HepG2 (cell line): Measurements from ENCODE around the gene CYTH2. TPM values are rescaled to one million over a fixed set of nuclear protein-coding genes. Genes with fewer than 3 reads are reported as not detected.

Source experiments
- ATAC-seq: fragments of 200-7000 bp; cut with Tn5 transposase; 3 replicates; pipeline ENCODE4 v1.9.1; 2020; ENCODE audit warnings: mild to moderate bottlenecking, moderate library complexity
- BruUV-seq: library from RNA; stranded (reverse); fragments of 400-500 nt; replicated peaks from 2 replicates; lab custom pipeline; 2021; lab: Mats Ljungman, UMichigan
- CTCF ChIA-PET: fragments of 300-600 bp; formaldehyde crosslinking; extraction: SDS; loops from one replicate; lab custom pipeline; 2021; ENCODE audit warnings: low total read pairs, inconsistent platforms, low intra/inter-chr PET ratio; lab: Yijun Ruan, JAX
- POLR2A ChIA-PET: fragments of 350-600 bp; sonication (Branson Sonifier 250); formaldehyde crosslinking; loops from one replicate; lab custom pipeline; 2020; ENCODE audit warnings: antibody characterized with exemption, inconsistent platforms; lab: Yijun Ruan, JAX
- DNase-seq: peaks from one replicate; pipeline ENCODE4 v3.0.0-alpha.2; 2015; ENCODE audit warnings: low spot score
- FAIRE-seq: peaks from 3 replicates; lab custom pipeline; 2011; peaks lifted over from hg19 to GRCh38; lab: Jason Lieb, UNC
- H2AFZ ChIP-seq: one replicate; pipeline ENCODE4 v1.6.1; 2011; ENCODE audit warnings: low read length, inconsistent platforms
- H3K27ac ChIP-seq: fragments of 300-600 bp; 3 replicates; pipeline ENCODE4 v1.8.0; 2011; ENCODE audit warnings: mixed run types, mild to moderate bottlenecking, mixed read lengths, low read length, inconsistent platforms; ENCODE audit not compliant: insufficient read depth; ENCODE audit errors: extremely low read length
- H3K27me3 ChIP-seq, 2 experiments: fragments of 200-600 bp in 1 of 2; 2 replicates in 1 of 2; 3 replicates in 1 of 2; pipeline versions ENCODE4 v1.6.0 to v1.8.0; 2011; ENCODE audit warnings: low read length in 2 of 2, mild to moderate bottlenecking in 2 of 2, moderate library complexity in 2 of 2, inconsistent platforms in 1 of 2; ENCODE audit not compliant: insufficient read depth in 2 of 2, control insufficient read depth in 1 of 2
- H3K36me3 ChIP-seq, 2 experiments: fragments of 200-600 bp in 1 of 2; replicated peaks in 1 of 2; 2 replicates in 1 of 2; 3 replicates in 1 of 2; pipeline versions ENCODE4 v1.5.1 to v1.8.0; 2011; ENCODE audit warnings: low read length in 2 of 2, inconsistent platforms in 1 of 2; ENCODE audit not compliant: insufficient read depth in 2 of 2, control insufficient read depth in 1 of 2
- H3K4me1 ChIP-seq: 2 replicates; pipeline ENCODE4 v1.5.1; 2012; ENCODE audit warnings: low read length, inconsistent platforms; ENCODE audit not compliant: insufficient read depth
- H3K4me2 ChIP-seq: 2 replicates; pipeline ENCODE4 v1.6.0; 2011; ENCODE audit warnings: low read depth, low read length, inconsistent platforms
- H3K4me3 ChIP-seq, 3 experiments: fragments of 200-600 bp in 1 of 3; sonication (generic), shearing (Covaris generic) in 1 of 3; replicated peaks in 1 of 3; 2 replicates each; pipeline ENCODE4 v1.5.1; 2011 to 2016; ENCODE audit warnings: low read length in 3 of 3, inconsistent platforms in 2 of 3, low read depth in 2 of 3, mild to moderate bottlenecking in 2 of 3, control low read depth in 1 of 3, mixed read lengths in 1 of 3; ENCODE audit not compliant: insufficient read depth in 1 of 3
- H3K79me2 ChIP-seq: one replicate; pipeline ENCODE4 v1.6.1; 2011; ENCODE audit warnings: low read length, inconsistent platforms; ENCODE audit not compliant: insufficient read depth
- H3K9ac ChIP-seq: 2 replicates; pipeline ENCODE4 v1.6.0; 2011; ENCODE audit warnings: mild to moderate bottlenecking, low read depth, low read length, inconsistent platforms; ENCODE audit not compliant: insufficient read depth
- H3K9me3 ChIP-seq: 2 replicates; pipeline ENCODE4 v1.5.1; 2012; ENCODE audit warnings: mild to moderate bottlenecking, low read length
- H4K20me1 ChIP-seq: 2 replicates; pipeline ENCODE4 v1.6.0; 2011; ENCODE audit warnings: inconsistent platforms, mild to moderate bottlenecking, low read length, moderate library complexity; ENCODE audit not compliant: insufficient read depth
- CHD4 ChIP-seq: fragments of 200-600 bp; sonication (generic); IDR thresholded peaks from 2 replicates; pipeline ENCODE4 v1.7.0; 2017; ENCODE audit warnings: mild to moderate bottlenecking, low read length, borderline replicate concordance
- EEA1 ChIP-seq: sonication (generic); formaldehyde crosslinking; IDR thresholded peaks from 2 replicates; pipeline ENCODE4 v1.5.1; 2020; ENCODE audit warnings: mild to moderate bottlenecking, missing genetic modification reagents, borderline replicate concordance
- ERF ChIP-seq: IDR thresholded peaks from 2 replicates; pipeline ENCODE4 v1.6.1; 2018; ENCODE audit warnings: missing biosample characterization, missing genetic modification reagents
- HDAC2 ChIP-seq: sonication (generic); formaldehyde crosslinking; IDR thresholded peaks from 2 replicates; pipeline ENCODE4 v1.4.0; 2020; ENCODE audit warnings: missing genetic modification reagents
- KDM6A ChIP-seq: IDR thresholded peaks from 2 replicates; pipeline ENCODE4 v1.6.1; 2016; ENCODE audit warnings: low read depth
- MBNL3 ChIP-seq: fragments of 250-450 bp; sonication (Bioruptor Pico); conservative IDR thresholded peaks from 2 replicates; pipeline ENCODE4 v1.8.0; 2022; ENCODE audit warnings: mild to moderate bottlenecking, inconsistent platforms
- MEF2D ChIP-seq: sonication (generic); formaldehyde crosslinking; IDR thresholded peaks from 2 replicates; pipeline ENCODE4 v1.5.1; 2020; ENCODE audit warnings: mild to moderate bottlenecking, missing genetic modification reagents
- MYC ChIP-seq: sonication (generic); formaldehyde crosslinking; IDR thresholded peaks from 2 replicates; pipeline ENCODE4 v1.9.0; 2021; ENCODE audit warnings: missing genetic modification reagents, borderline replicate concordance
- NR2F1 ChIP-seq, 2 experiments: fragments of 450-650 bp in 1 of 2; formaldehyde crosslinking in 1 of 2; IDR thresholded peaks; 2 replicates each; pipeline versions ENCODE4 v1.5.0 to v1.6.1; 2016 to 2020; ENCODE audit warnings: mild to moderate bottlenecking in 1 of 2, missing compliant biosample characterization in 1 of 2, missing genetic modification reagents in 1 of 2, moderate library complexity in 1 of 2
- PAF1 ChIP-seq: IDR thresholded peaks from 2 replicates; pipeline ENCODE4 v1.6.1; 2016; ENCODE audit warnings: missing genetic modification reagents, missing compliant biosample characterization
- POGZ ChIP-seq: sonication (generic); formaldehyde crosslinking; IDR thresholded peaks from 2 replicates; pipeline ENCODE4 v1.4.0; 2020; ENCODE audit warnings: mild to moderate bottlenecking, missing genetic modification reagents
- TGIF2 ChIP-seq: IDR thresholded peaks from 2 replicates; pipeline ENCODE4 v1.6.1; 2016; ENCODE audit warnings: control low read depth, missing compliant biosample characterization
- ZBTB7B ChIP-seq: sonication (generic); formaldehyde crosslinking; IDR thresholded peaks from 2 replicates; pipeline ENCODE4 v1.4.0; 2020; ENCODE audit warnings: missing genetic modification reagents
- ZNF232 ChIP-seq: sonication (generic); formaldehyde crosslinking; IDR thresholded peaks from 2 replicates; pipeline ENCODE4 v1.4.0; 2020; ENCODE audit warnings: missing genetic modification reagents, borderline replicate concordance
- ZNF335 ChIP-seq: sonication (generic); formaldehyde crosslinking; IDR thresholded peaks from 2 replicates; pipeline ENCODE4 v1.4.0; 2020; ENCODE audit warnings: missing genetic modification reagents
- ZNF382 ChIP-seq: sonication (generic); formaldehyde crosslinking; IDR thresholded peaks from 2 replicates; pipeline ENCODE4 v1.5.0; 2020; ENCODE audit warnings: missing genetic modification reagents, mild to moderate bottlenecking, borderline replicate concordance
- ZNF557 ChIP-seq: sonication (generic); formaldehyde crosslinking; IDR thresholded peaks from 2 replicates; pipeline ENCODE4 v1.4.0; 2020; ENCODE audit warnings: missing genetic modification reagents
- ZNF782 ChIP-seq: sonication (generic); formaldehyde crosslinking; IDR thresholded peaks from 2 replicates; pipeline ENCODE4 v1.4.0; 2020; ENCODE audit warnings: missing genetic modification reagents, mild to moderate bottlenecking, borderline replicate concordance
- ZZZ3 ChIP-seq: sonication (generic); formaldehyde crosslinking; IDR thresholded peaks from 2 replicates; pipeline ENCODE4 v1.4.0; 2020; ENCODE audit warnings: missing genetic modification reagents, mild to moderate bottlenecking, borderline replicate concordance
- WGBS: methylation state at CpG from one replicate; pipeline ENCODE4 v1.1.6; 2017; ENCODE audit warnings: low lambda C conversion rate; 5-methylcytosine and 5-hydroxymethylcytosine counted together
- in situ Hi-C: cut with HindIII; loops from 2 replicates; pipeline ENCODE4 v1.10.0; 2017; ENCODE audit warnings: low pct_unique_long_range_greater_than_20kb; ENCODE audit not compliant: extremely low pct_ligation_motif_present
- intact Hi-C: fragments of 100-400 bp; cut with micrococcal nuclease; formaldehyde crosslinking; loops from one replicate; pipeline ENCODE4 v1.10.0; 2022; ENCODE audit not compliant: unreplicated experiment
- polyA plus RNA-seq, 8 experiments: library from polyadenylated mRNA; depleted of rRNA in 3 of 8; stranded (reverse) in 7 of 8; unstranded in 1 of 8; fragments of >200 nt; fragmentation: Illumina TruSeq in 4 of 8; extraction: Trizol in 4 of 8; gene quantifications; 2 replicates each; pipeline versions ENCODE4 v1.2.1 to v1.2.3, GENCODE V29; 2011 to 2016; ENCODE audit warnings: low read depth in 4 of 8, missing spikeins in 1 of 8, mixed read lengths in 1 of 8; ENCODE audit not compliant: insufficient read depth in 1 of 8
- total RNA-seq, 5 experiments: library from RNA; depleted of rRNA; stranded (reverse); fragments of >200 nt; fragmentation: Illumina TruSeq; extraction: Trizol; gene quantifications; 2 replicates each; pipeline ENCODE4 v1.2.3, GENCODE V29; 2016; ENCODE audit warnings: low read depth in 1 of 5

The CYTH2 gene
- total and polyA plus RNA-seq, 2 of the 13 experiments (the other 11 are each of a cell fraction or from before 2014, with no cell fraction given) = 16.5 to 39.3 TPM

DNA sequence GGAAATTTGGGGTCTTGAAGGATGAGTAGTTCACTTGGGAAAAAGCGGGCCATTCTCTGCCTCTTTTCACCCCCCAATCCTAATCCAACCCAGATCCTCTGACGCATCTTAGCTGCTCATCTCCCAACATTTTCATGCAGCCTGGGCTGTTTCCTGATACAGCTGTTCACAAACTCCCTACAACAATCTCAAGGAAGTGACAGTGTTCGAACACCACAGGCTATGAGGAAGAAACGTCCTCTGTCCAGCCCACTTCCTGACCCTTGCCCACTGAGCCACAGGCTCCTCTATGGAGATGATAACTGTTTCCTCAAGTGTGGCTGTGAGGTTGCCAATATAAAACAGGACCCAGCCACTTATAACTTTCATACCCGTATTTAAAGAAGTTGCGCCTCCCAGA is 26.2 kb downstream of the CYTH2 start:
- 63% methylated on average over 6 of the region's 6 CpGs for WGBS
- TF ChIP-seq ZNF782 (CRISPR knock-in tag) = no peak
- no peak overlapping the region for H3K27ac ChIP-seq
- BruUV-seq = no TSS peak
- H4K20me1 ChIP-seq = no peaks in the 10 kb centered on the region
- H3K9me3 ChIP-seq = no peaks in the 10 kb centered on the region
- no peak overlapping the region for H3K4me2 ChIP-seq
- ATAC-seq (no peak), DNase-seq (no peak), FAIRE-seq (no peak)
- peaks cover 41% of the 10 kb centered on the region for H3K4me1 ChIP-seq
- no peak overlapping the region for H2AFZ ChIP-seq
- intact Hi-C loops (no loop called here), in situ Hi-C loops (no loop called here)
- peaks cover 0 to 5% of the 10 kb centered on the region in 2 experiments; a peak in 1 of 5 replicates for H3K27me3 ChIP-seq
- H3K9ac ChIP-seq = no peak overlapping the region
- H3K4me3 ChIP-seq = no peak overlapping the region
- no peaks in the 10 kb centered on the region for H3K79me2 ChIP-seq
- H3K36me3 ChIP-seq = no peaks in the 10 kb centered on the region; a peak in 1 of 5 replicates
- POLR2A ChIA-PET = no interaction called here
- CTCF ChIA-PET = no interaction called here

DNA sequence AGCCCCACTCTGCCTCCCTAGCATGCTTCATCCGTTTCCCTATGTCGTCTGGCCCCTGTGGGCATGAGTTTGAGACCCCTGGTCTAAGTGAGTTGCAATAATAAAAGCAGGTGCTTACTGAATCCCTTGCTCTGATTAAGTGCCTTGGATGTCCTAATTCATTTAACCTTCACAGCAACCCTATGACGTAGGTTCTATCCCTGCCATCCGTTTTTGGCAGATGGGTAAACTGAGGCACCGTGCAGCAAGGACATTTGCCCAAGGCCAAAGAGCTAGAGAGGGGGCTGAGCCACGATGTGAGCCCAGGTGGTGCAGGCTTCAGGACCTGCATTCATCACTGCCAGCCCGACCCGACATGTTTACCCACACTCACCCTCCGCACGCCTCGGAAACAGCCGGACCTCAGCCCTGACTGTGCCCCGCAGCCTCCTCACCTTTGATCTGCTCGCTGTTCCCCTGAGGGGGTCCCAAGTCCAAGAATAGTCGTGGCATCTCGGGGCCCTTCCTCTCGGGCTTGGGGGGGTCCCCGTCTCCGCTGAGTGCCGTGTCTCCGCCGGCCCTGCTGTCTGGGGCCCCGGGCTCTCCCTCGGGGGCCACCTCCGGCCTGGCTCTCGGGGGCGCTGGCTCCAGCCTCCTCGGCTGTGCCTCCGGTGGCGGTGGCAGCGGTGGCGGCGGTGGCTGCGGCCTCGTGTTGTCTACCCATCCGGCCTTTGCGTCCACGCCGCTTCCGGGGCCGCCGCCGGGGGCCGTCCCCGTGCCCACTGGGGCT is 28.0 kb downstream of the CYTH2 start:
- H3K4me2 ChIP-seq = peak overlapping the region; percentile 84
- intact Hi-C loops (no loop called here), in situ Hi-C loops (no loop called here)
- H3K27me3 ChIP-seq = peaks cover 0 to 9% of the 10 kb centered on the region in 2 experiments; a peak in 1 of 5 replicates
- H3K79me2 ChIP-seq = no peaks in the 10 kb centered on the region
- ChIA-PET CTCF (no interaction called here), POLR2A (no interaction called here)
- H3K27ac ChIP-seq = no peak overlapping the region
- ATAC-seq (peak; percentile 5; the same call in 1 of the 3 replicates), DNase-seq (peak; percentile 46), FAIRE-seq (no peak)
- no TSS peak for BruUV-seq
- H3K4me1 ChIP-seq = peaks cover 51% of the 10 kb centered on the region
- H3K4me3 ChIP-seq = peak overlapping the region in 2 of 3 experiments; percentile 38 to 64
- no peaks in the 10 kb centered on the region for H3K9me3 ChIP-seq
- peak overlapping the region; percentile 44; the same call in 1 of the 2 replicates for H3K9ac ChIP-seq
- no peaks in the 10 kb centered on the region; a peak in 1 of 5 replicates for H3K36me3 ChIP-seq
- no peak overlapping the region for H2AFZ ChIP-seq
- no peaks in the 10 kb centered on the region for H4K20me1 ChIP-seq
- WGBS = 38% methylated on average over 20 of the region's 45 CpGs
- TF ChIP-seq ZNF382 (CRISPR knock-in tag) (no peak), ZNF557 (CRISPR knock-in tag) (no peak), PAF1 (no peak), ZNF335 (CRISPR knock-in tag) (no peak), KDM6A (CRISPR knock-in tag) (peak; percentile 50; the same call in 1 of the 2 replicates), ERF (CRISPR knock-in tag) (peak; percentile 49; the same call in 1 of the 2 replicates), TGIF2 (peak; percentile 37; the same call in 1 of the 2 replicates), MYC (CRISPR knock-in tag) (peak; percentile 40; the same call in 1 of the 2 replicates), ZBTB7B (CRISPR knock-in tag) (no peak), MEF2D (CRISPR knock-in tag) (peak; percentile 41; the same call in 1 of the 2 replicates), POGZ (CRISPR knock-in tag) (0 out of 2 replicates have a peak, but pooled peaks have one; percentile 44), CHD4 (no peak), MBNL3 (no peak), ZNF232 (CRISPR knock-in tag) (no peak), EEA1 (CRISPR knock-in tag) (0 out of 2 replicates have a peak, but pooled peaks have one; percentile 28), HDAC2 (CRISPR knock-in tag) (peak; percentile 36; the same call in 1 of the 2 replicates), NR2F1 (CRISPR knock-in tag; IDR thresholded peaks at IDR 0.05) (no peak), ZZZ3 (CRISPR knock-in tag) (no peak)
